ENCODE measurements around the gene SHCBP1.

GRCh38 chr16:46606231-46606630 is 14.9 kb downstream of the SHCBP1 start:
- TF ChIP-seq, protein P1, sequence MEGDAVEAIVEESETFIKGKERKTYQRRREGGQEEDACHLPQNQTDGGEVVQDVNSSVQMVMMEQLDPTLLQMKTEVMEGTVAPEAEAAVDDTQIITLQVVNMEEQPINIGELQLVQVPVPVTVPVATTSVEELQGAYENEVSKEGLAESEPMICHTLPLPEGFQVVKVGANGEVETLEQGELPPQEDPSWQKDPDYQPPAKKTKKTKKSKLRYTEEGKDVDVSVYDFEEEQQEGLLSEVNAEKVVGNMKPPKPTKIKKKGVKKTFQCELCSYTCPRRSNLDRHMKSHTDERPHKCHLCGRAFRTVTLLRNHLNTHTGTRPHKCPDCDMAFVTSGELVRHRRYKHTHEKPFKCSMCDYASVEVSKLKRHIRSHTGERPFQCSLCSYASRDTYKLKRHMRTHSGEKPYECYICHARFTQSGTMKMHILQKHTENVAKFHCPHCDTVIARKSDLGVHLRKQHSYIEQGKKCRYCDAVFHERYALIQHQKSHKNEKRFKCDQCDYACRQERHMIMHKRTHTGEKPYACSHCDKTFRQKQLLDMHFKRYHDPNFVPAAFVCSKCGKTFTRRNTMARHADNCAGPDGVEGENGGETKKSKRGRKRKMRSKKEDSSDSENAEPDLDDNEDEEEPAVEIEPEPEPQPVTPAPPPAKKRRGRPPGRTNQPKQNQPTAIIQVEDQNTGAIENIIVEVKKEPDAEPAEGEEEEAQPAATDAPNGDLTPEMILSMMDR (IDR thresholded peaks at IDR 0.05; ENCODE audit: low read depth, low read length, poor library complexity, severe bottlenecking) = no peak
- no peak for TF ChIP-seq EZH2phosphoT487 (IDR thresholded peaks at IDR 0.05; ENCODE audit: borderline replicate concordance, low read length)
